Hematopoietic multipotent progenitor cell treated with erythropoietin and hydrocortisone succinate and interleukin-3 and kit ligand, for 8 days (in vitro differentiated cells): ENCODE data around the gene PPP2R5B.

Experiments used
- DNase-seq: peaks from one replicate; pipeline ENCODE4 v3.0.0-alpha.2; 2015

The PPP2R5B gene

DNA sequence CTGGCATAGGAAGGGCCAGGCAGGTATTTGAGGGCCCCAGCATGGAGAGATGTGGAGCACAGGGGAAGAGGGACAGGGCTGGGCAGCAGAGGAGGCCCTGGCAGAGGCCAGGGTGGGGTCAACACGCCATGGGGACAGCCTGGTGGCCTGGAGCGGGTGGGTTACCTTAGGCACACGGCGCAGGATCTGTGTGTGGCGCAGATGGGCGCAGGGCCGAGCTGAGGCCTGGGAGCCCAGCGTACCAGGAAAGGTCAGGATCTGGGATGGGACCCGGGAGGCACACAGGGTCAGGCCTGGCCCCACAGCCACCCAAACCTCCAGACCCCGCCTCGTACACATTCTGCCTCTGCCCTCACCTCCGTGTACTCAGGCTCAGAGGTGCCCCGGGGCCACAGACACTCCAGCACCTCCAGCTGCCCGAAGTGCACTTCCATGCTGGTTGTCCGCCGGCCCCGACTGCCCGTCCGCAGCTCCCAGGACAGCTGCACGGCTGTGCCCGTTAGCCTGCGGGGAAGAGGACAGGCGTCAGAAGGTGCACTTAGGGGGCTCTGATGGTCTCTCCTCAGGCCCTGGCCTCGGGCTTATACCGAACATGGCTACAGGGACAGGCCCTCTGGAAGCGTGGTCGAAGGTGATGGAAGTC is 13.9 kb upstream of the PPP2R5B start:
- no peak for DNase-seq

DNA sequence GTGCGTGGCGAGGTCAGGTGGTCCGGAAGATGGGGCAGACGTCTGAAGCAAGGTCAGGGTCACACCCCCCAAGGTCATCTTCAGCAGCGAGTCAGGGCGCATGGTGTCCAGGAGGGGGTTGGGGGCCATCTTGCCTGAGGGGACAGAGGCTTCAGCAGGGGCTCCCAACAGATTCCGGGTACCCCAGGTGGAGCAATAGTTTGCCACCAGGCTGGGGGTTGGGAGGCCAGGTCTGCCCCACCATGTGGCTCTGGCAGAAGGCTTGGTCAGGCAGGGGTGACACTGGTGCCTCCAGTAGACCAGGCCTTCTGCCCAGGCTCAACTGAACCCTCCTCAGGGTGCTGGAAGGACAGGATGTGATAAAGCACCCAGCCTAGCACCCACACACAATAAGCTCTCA is 13.3 kb upstream of the PPP2R5B start:
- no peak for DNase-seq

DNA sequence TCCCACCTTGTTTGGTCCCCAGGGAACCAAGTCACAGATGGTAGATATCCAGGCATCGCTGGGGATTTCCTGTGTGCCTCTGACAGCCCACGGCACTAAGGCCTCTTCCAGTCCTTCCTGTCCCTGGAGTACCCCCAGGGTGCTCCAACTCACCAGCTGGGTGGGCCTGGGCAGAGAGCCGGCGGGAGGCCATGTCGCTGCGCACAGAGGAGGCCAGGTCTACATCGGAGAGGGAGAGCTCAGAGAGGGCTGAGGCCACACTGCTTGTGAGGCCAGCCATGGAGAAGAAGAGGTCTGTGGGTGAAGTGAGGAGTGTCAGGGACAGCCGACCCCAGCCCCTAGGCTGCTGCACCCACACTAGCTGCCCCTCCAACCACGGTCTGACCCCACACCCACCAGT is 12.8 kb upstream of the PPP2R5B start:
- no peak for DNase-seq

DNA sequence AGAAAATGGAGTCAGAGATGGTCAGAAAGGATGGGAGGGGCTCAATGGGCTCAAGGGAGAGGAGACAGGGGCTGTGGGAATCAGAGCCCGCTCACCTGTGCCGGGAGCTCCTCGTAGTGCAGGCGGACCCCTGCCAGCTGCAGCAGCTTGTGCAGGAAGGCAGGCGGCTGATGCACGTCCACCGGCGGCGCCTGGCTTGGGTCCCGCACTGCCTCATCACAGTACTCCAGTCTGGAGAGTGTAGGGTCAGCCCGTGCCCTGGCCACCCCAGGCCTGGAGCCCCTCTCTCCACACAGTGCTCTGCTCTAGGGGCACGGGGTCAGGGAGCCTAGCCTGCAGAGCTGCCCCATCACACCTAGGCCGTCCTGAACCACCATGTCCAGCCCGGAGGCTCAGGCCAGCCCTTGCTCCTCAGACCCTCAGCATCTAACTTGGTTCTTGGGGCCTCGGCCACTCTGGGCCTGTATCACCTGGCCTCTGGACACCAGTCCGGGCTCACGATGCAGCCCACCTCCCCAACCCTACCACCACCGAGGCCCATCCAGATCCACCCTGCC is 11.2 kb upstream of the PPP2R5B start:
- DNase-seq, result no peak

DNA sequence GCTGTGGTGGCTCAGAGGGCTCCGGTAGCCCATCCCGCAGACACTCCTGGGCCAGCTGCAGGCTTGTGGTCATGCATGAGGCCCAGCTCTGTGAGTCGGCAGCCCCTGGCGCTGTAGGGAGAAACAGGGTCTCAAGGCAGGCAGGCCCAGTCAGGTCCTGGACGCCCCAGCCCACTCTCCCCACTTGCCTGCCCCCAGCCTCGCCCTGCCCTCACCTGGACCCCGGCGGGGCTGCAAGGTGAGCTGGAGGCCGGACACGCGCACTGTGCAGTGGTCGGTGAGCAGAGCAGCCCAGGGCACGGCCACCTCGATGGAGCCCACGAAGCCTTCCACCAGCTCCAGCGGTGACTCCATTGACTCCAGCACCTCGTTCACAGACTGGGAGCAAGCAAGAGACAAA is 10.4 kb upstream of the PPP2R5B start:
- no peak for DNase-seq

DNA sequence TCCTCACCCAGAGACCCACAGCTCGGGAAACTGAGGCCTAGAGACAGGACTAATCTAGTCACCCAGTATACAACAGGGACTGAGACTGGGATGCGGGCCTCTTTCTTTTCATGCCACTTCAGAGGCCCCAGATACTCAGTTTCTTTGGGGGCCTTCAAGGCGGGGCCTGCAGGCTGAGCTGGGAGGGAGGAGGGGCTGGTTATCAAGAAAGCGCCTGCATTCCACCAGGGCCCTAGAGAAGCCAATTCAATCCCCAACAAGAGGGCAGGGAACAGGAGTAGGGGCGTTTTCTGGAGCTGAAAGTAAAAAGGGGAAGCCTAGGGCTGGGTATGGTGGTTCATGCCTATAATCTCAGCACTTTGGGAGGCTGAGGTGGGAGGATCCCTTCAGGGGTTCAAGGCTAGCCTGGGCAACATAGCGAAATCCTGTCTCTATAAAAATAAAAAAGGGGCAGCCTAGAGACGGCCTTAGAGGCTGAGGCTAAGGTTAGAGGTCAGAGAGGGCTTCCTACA is 9.1 kb upstream of the PPP2R5B start:
- DNase-seq, result peak; percentile 45

DNA sequence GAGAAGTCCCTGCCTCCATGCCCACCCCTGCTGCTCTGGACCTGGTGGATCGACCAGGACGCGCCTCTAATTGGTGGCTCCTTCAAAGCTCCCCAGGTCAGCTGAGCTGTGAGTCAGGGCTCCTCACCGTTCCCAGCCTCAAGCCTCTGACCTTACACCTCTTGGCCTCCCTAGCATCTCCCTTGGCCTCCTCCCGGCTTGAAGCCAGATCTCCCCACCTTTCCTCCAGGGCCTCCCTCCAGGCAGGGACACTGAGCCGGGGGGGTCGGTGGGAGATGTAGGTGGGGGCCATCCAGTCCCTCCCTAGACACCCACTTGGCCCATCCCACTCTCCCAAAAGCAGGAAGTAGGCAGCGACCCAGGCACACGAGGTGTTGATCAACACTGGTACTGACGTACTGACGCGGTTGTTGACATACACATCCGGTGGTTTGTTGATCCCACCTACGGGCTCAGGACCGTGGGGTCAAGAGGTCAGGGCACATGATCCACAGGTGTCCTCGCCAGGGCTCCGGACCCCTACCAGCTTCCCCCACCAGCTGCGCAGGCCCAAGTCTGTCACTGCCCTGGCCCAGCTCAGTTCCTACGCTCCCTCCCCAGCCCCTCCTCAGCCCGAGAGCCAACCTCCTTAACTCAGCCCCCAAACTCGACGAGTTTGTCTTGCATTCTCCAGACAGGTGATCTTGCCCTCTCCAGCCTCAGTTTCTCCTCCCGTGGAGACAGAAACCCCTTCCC is 8.3 kb upstream of the PPP2R5B start:
- DNase-seq, result peak; percentile 50

DNA sequence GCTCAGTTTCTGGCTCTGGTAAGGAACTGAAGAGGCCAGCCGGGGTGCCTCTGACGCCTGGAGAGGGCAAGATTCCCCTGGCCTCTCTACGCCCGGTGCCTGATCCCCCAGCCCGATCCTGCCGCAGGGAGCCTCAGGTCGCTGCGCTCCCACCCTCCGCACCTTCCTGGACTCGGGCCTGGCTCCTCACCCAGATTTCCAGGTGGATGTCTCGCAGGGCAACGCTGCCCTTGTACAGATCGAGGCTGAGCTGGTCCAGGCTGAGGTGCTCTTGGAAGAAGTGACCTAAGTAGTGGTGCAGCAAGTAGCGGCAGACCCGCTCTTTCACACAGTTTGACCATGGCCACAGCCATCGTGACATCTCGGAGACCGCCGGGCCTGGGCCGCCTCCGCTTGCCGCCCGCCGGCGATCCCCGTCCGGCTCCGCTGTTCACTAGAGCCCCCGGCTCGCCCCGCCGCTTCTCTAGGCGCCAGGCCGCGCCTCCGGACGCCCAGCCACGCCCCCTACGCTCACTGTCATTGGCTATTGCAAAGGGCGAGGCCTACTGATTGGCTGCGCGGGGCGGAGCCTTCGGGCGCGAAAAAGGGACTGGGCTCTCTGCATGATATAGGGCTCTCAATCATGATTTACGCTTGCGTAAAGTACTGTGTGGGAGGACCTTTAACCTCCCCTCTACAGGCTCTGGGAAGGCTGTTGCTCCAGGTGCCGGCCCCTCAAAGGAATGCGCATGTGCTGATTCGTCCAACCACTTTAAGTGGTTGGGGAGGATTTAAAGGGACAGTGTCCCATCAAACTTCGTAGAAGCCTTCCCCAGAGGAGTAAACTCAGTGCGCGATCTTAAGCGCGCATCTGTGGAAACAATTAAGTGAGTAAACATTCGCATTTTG is 7.5 kb upstream of the PPP2R5B start, which contains the start of gene ATG2A:
Gene ATG2A, minus strand, starts transcription at position 435 of the 888 bp plus-strand sequence. Its CDS starts 74 bp downstream, at position 361.
- peak; percentile 100 for DNase-seq

DNA sequence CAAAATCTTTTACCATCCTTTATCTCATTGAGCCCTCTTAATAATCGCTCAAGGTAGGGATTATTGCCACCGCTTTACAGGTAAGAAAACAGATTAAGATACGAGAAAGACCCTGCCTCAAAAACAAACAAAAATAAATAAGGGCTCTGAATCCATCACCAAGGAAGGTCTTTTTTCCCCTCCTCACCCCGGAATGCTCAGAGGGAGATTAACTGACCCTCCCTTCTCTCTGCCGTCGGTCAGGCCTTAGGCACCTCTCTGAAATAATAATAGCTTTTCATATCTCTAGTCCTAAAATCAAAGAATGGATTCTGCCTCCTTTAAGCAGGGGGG is 6.9 kb upstream of the PPP2R5B start:
- no peak for DNase-seq

DNA sequence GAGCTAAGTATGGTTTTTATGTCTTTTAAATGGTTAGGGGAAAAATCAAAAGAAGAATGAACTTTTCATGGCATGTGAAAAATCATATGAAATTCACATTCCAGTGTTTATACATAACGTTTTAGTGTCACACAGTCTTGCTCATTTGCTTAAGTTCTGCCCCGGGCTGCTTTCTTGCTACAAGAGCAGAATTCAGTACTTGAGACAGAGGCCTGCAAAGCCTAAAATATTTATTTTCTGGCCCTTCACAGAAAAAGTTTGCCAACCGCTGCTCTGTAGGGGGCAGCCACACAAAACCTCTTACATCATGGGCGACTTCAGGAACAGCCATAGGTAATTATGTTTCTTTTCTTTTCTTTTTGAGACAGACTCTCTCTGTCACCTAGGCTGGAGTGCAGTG is 6.5 kb upstream of the PPP2R5B start:
- DNase-seq, result peak; percentile 65

DNA sequence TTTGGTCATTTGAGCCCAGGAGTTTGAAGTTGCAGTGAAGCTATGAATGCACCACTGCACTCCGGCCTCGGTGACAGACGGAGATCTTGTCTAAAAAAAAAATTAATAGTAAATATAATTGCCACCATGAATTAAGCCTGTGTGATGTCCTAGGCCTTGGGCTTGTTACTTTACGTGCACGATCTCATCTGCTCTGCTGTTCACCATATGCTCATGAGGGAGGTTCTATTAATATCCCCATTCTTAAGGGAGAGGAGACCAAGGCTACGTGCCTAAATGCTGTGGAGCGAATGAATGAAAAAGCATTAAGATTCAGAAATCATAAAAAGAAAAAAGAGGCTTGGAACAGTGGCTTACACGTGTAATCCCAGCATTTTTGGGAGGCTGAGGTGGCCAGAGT is 4.9 kb upstream of the PPP2R5B start:
- DNase-seq, result no peak

DNA sequence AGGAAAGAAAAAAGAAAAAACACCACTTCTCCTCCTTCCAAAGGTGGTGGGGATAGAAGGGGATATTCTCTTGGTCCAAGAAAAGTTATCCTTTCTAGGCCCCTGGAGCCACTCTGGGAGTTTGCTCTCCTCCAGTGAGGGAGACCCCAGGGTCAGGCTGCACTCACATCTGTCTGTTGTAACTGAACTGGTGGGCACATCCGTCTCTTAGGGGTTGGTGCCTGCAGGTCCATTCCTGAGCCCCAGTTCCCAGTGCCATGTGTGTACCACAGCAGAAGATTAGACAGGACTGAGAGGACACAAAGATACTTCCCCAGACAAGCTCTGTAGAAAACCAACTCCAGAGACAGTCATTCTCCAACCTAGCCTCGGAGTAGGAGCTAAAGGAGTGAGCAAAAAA is 4.4 kb upstream of the PPP2R5B start:
- DNase-seq, result no peak

DNA sequence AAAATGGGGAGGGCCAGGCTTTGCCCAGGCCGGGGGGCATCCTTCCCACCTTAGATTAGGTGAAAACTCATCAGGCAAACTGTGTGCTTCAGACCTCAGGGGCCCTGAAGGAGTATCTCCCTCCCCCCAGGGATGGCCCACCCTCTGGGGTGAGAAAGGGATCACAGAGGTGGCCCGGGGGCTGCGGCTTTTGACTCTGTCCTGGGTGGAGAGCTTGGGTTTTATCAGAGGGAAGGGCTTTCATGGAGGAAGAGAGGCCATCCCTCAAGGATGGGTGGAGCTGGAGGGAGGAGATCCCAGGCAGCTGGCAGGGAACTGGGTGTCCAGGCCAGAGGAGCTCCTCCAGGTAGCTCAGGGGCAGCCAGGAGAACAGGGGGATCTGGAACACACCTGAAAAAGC is 3.1 kb upstream of the PPP2R5B start:
- no peak for DNase-seq

DNA sequence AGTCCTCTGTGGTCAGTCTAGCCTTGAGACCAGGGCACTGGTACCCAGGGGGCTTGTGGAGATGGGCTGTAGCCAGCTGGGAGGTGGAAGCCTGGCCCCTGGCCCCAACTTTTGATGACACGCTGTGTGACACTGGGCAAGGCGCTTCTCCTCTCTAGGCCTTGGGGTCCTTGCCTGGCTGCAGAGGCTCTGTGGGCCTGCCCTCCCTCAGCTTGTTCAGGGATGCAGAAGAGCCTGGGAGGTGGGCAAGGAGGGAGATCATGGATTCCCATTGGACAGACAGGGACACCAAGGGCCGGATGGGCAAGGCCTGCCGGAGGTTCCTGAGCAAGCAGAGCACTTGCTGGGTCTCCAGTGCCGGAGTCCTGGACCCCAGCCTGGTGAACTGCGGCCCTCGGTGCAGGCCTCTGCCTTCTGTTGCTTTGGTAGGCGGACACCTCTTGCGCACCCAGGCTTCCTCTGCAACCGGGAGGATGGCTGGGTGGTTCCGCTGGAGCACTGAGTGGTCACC is 1.3 kb upstream of the PPP2R5B start:
- DNase-seq, result no peak

DNA sequence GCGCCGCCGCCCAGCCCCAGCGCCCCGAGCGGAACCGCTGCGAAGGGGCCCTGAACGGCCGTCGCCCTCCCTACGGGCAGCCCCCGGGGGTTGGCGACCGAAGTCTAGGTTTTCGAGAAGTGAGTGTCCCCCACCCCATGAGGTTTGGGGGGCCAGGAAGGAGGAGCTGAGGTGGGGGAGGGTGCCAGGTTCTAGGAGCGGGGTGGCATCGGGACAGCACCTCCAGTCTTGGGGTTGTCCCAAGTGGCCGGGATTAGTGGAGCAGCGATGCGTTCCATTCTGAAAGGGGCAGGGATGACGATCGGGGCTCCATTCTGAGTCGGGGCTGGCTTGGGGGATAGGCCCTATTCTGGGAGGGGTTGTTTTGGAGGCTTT is 408 bp downstream of the PPP2R5B start:
- DNase-seq, result peak; percentile 20

DNA sequence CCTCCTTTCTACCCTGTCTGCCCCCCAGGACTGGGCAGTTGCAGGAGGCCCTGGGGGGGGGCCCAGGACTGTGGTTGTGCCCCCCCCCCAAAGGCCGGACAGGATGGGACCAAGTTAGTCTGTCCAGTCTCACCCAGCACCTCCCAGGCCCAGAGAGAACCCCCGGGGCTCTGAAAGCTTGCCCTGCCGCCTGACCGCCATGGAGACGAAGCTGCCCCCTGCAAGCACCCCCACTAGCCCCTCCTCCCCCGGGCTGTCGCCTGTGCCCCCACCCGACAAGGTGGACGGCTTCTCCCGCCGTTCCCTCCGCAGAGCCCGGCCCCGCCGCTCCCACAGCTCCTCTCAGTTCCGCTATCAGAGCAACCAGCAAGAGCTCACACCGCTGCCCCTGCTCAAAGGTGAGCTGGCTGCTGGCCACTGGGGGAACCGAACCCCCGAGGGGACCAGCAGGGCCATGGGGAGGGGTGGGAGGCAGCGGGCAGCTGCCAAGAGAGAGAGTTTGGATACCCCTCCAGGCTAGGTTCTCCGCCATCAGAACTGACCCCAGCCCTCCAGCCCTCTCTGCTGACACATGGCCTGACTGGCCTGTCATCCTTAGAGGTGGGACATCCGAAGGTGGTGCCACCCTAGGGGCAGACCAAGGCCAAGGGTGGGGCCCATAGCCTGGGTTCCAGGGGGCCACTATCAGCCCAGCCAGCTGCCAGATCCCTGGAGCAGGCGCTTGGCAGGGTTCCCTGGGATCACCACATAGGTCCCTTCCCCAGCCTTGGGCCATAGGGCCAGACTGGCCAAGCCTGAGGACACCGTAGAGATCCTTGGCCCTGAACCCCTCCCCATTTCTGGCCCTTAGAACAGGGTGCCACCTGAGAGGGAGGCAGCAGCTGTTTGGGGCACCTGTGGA is 1.3 kb downstream of the PPP2R5B start:
- peak; percentile 86 for DNase-seq

DNA sequence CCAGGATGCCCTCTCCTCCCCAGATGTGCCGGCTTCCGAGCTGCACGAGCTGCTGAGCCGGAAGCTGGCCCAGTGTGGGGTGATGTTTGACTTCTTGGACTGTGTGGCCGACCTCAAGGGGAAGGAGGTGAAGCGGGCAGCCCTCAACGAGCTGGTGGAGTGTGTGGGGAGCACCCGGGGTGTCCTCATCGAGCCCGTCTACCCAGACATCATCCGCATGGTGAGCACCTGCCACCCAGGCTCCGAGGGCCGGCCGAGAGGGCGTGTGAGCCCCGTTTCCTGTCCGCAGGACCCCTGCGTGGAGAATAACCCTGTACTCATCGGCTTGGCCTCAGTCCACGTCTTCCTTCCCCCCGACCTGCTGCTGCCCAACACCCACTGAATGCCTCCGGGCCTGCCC is 2.2 kb downstream of the PPP2R5B start:
- DNase-seq, result no peak

DNA sequence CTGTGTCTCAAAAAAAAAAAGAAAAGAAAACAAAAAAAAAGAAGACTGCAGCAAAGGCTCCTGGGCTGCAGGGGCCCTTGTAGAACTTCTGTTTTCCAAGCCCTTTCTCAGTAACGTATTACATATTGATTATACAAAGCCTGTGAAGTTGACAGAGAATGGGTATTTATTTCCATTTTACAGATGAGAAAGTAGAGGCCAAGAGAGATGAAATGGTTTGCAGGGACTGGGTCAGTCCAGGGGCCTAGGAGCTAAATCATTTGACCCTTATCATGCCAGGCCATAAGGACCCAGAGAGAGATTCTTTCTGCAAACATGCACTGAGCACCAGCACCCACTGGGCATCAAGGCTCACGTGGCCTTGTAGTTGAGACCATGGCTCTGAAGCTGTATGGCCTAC is 4.5 kb downstream of the PPP2R5B start:
- DNase-seq, result no peak

DNA sequence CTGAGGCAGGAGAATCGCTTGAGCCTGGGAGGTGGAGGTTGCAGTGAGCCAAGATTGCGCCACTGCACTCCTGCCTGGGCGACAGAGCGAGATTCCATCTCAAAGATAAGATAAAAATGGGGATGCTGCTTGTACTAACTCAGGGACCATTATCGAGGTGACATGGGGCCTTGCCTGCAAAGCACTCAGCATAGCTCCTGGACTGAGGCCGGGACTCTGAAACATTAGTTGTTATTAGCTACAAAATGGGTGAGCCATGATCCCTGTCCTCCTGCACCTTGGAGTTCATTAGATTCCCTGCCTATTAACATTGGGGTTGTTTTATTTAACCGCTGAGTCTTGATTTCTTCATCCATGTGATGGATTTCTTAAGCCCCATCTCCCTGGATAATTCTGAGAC is 5.1 kb downstream of the PPP2R5B start:
- no peak for DNase-seq

DNA sequence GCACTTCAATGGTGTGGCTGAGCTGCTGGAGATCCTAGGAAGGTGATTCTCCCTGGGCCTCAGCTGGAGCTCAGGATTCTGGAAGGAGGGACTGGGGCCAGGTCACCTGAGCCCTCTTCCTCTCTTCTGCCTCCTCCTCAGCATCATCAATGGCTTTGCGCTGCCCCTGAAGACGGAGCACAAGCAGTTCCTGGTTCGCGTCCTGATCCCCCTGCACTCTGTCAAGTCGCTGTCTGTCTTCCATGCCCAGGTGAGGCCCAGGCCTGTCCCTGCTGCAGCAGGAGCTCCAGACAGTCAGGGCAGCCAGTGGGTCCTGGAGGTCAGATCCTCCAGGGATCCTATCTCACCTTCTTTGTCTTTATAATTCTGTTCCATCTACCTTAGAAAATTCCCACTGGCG is 5.9 kb downstream of the PPP2R5B start:
- no peak for DNase-seq

DNA sequence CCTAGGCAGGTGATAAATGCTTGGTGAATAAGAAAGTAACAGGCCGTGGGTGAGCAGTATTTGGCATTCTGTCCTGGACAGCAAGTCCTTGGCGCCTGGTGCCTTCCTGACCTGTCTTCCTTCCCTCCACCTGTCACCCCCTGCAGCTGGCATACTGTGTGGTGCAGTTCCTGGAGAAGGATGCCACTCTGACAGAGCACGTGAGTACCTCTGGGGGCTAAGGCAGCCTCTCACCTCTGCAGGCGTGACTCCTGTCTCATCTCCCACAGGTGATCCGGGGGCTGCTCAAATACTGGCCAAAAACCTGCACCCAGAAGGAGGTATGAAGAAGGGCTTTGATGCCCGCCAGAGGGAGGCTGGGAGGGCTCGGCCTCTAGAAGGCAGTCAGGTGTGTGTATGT is 6.8 kb downstream of the PPP2R5B start:
- DNase-seq, result no peak

DNA sequence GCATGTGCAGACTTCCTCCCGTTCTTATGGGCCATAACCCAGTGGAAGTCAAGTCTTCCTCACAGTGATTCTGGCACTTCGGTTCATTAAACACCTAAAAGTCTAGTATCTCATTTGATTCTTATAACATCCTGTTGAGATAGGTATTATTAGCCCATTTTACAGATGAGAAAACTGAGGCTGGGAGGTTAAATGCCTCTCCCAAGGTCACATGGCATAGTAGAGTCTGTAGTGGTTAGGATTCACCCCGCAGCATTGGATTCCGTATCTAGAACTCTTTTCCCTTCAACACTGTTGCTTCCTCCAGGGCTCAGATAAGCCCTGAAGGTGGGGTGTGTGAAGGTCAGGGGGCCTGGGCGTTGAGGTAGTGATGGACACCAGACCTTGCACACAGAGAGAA is 7.8 kb downstream of the PPP2R5B start:
- no peak for DNase-seq
